HG02981 (cell line): ENCODE measurements around the gene SMAD3.

Experiments
- ATAC-seq: cut with Tn5 transposase; IDR thresholded peaks from one replicate; pipeline ENCODE4 v1.9.1; 2021; ENCODE audit warnings: mild to moderate bottlenecking, moderate library complexity; ENCODE audit not compliant: unreplicated experiment

Gene SMAD3

DNA sequence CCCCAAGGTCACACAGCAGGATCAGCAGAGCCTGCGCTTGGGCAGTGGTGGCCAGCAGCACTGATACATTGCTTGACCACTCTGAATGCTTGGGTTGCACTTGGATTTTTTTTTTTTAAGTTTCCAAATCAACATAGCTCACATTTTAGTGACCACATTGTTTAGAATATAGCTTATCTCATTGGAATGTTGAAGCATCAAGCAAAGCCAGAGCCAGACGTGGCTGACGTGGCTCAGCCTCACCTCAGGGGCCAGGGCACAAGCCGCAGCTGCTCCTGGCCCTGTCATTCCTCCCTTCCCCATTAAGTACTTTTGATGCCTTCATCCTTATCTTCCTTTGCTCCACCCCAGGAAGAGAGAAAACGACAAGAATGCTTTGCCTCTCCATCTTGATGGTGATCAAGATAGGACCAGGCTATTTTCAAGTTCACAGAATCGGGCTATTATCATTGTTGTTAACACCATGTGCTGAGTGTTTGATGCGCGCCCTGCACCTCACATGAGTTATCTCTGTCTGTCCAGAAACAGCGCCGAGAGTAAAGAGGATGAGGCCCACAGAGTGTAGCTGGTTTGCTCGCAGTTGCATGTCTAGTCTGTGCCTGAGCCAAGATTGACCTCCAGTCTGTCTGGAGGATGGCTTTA is 113.3 kb downstream of the SMAD3 start:
- ATAC-seq: no peak

DNA sequence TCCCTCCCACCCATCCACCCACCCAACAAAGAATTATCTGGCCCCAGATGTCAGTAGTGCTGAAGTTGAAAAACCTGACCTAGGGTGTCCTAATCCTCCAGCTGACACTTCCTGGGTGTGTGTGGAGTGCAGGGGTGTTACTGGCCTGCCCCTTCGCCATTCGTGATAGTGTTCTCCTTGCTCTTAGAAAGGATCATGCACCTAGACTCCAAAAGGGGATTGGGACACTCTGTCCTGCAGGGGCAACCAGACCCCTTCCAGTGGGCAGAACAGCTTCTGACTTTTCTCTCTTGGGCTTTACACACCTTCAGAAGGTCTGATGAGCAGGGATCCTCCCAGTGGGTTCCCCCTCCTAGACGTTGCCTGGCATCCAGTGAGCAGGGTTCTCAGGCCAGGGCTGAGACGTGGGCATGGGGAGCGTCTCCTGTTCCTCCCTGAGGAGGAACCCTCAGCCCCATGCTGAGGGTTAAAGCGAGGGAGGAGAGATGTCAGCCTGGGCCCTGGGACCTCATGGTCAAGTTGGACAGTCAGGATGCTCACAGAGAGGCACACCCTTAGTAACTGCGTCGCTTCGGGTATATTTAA is 114.1 kb downstream of the SMAD3 start:
- no peak for ATAC-seq

DNA sequence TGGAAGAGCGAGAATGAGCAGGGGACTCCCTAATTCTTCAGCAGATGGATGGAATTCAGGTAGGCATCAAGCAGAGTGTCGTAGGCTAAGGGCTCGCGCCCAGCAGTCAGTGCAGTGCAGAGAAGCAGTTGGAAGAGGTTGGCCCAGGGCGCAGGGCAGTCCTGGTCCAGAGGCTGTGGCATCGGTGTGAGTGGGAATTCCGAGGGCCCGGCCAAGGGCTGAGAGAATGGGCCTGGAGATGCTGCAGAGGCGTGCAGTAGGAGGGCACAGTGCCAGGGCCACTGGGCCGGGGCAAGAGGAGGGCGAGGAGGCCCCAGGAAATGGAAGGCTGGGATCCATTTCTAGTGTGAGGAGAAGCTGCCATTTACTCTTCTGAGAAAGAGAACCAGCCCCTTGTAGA is 114.6 kb downstream of the SMAD3 start:
- ATAC-seq: no peak

- no peak for ATAC-seq
Measured at GRCh38 chr15:67180514-67181191, 115.3 kb downstream of the SMAD3 start.

DNA sequence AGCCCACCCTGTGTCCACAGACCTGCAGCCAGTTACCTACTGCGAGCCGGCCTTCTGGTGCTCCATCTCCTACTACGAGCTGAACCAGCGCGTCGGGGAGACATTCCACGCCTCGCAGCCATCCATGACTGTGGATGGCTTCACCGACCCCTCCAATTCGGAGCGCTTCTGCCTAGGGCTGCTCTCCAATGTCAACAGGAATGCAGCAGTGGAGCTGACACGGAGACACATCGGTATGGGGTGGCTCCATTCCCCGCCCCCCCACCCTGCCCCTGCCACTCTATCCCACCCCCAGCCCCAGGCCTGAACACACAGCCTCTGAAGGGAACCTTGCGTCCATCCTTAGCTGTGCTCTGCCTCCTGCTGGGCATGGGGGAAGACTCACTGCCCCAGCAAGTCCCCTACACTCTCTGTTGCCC is 115.8 kb downstream of the SMAD3 start:
- ATAC-seq: no peak

DNA sequence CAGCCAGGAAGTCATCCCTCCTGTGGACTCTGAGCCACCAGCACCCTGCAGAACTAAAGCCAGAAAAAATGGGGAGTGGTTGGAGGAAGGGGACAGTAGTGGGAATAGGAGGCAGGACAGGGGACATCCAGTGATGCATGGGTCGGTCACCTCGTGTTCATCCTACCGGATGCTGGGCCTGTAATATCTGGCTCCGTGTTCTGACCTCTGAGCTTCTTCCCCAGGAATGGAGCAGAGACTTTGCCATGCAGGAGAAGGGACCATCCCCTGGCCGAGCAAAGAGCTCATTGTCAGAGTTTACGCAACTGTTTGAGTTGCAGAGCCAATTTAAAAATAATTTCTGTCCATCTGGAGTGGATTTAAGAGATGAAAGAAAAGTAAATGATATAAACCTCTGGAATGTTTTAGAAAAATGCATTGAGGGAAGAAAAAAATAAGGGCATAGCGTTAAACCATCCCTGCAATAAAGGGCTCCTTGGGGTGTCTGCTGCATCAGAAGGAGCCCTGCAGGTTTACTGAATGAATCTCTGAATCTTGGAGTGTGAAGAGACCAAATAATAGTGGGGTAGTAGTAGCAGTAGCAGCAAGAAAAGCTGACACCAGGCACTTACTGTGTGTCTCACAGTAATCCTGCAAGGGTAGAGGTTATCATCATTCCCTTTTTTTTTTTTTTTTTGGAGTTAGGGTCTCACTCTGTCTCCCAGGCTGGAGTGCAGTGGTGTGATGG is 118.2 kb downstream of the SMAD3 start:
- no peak for ATAC-seq

DNA sequence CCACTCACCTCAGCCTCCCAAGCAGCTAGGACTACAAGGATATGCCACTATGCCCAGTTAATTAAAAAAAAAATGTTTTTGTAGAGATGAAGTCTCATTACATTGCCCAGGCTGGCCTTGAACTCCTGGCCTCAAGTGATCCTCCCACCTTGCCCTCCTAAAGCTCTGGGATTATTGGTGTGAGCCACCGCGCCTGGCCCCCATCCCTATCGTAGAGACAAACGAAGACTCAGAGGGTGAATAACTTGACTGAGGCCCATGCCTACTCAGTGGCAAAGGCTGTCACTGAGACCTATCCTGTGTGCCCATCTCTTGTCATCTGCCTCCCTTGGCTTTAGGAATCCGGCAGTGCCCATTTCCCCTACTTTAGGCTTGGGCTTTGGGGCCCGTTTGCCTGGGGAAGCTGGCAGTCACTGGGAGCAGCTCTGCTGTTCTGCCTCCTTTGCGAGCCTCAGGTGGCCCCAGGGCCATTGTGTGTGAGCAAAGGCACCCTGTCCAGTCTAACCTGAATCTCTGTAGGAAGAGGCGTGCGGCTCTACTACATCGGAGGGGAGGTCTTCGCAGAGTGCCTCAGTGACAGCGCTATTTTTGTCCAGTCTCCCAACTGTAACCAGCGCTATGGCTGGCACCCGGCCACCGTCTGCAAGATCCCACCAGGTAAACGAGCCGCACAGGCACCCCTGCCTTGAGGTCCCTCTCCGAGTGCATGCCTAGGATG is 119.0 kb downstream of the SMAD3 start:
- no peak for ATAC-seq

DNA sequence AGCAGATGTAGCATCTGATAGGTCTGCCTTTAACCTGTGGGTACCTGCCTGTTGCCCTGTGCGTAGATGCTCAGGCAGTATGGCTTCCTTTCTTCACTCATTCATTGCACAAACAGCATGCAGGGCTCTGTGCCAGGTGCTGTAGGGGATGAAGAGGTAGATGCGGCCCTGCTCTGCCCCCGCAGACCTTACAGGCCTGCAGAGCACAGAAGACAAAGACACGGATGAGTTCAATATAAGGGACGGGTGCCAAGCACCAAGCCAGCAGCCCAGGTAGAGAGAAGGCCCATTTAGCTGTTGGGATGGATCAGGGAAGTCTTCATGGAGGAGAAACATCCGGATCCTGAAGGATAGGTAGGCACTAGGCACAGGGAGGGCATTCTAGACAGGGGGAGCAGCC is 119.6 kb downstream of the SMAD3 start:
- ATAC-seq: no peak

DNA sequence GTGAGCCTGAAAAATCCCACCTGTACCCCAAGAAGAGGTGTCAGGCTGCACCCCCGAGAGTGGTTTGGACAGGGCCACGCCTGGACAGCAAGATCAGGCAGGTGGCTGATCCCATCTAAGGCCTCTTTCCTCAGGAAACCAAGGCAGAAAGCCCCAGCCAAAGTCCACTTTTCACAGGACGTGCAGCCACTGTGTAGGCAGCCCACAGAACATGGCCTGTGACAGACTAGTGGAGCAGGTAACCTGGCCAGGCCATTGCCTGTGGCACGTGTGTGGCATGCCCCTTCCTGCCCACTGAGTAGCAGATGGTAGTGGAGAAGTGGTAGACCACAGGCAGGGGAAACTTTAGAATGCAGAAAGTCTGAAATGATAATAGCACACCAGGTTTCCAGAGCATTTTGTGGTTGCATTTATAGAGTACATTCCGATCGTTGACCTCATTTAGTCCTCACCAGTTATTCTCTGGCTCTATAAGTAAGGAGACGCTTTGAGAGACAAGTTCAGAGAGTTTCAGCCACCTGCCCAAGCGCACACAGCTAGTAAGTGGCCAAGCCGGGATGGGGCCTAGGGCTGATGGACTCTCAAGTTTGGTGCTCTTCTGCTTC is 120.3 kb downstream of the SMAD3 start:
- ATAC-seq: no peak

- no peak for ATAC-seq
Measured at GRCh38 chr15:67186226-67186649, 120.8 kb downstream of the SMAD3 start.

DNA sequence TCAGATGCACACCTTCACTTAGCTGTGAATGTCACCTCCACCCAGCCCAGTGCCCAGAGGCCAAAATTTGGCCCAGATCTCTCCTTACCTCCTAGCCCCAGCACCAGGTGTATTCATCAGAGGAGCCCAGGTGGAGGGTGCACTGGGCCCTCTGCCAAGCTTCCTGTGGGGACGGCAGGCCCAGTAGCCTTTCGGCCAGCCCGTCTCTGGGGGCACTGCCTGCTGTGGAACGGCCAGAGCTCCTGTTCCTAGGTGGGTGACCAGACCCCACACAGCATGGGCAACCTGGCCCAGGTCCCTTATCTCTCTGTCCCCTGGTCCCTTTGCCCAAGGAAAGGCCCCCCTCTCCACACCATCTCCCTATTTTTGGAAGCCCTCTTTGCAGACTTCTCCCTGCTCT is 121.3 kb downstream of the SMAD3 start:
- ATAC-seq: no peak

GRCh38 chr15:67187351-67187854 is 122.0 kb downstream of the SMAD3 start:
- no peak for ATAC-seq

DNA sequence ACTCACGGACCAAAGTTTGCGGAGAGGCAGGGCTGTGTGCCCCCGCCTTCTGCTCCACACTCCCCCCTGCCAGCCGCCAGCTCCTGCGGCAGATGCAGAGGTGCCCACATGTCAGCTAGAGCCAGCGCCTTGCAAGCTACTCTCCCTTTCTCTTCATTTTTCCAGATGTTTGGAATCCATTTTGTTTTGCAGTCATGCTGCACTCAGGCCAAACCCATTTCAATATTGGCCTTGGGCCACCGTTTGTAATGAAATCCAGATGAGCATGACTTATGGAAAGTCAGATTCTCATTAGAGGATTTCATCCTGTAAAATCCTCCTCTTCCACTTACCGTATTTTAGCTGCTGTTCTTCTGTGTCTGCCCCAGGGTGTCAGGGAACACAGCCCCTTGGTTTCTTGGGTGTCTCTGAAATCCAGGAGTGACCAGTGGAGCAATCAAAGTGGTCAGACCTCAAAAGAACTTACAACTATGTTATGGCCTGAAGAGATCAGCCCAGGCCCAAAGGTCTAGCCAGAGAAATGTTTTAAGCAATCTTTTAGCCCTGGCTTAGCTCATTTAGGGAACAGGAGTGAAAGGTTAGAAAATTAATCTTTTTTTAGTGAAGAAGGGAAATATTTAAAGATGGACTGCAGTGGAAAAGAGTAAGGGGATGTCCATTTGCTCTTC is 123.3 kb downstream of the SMAD3 start:
- ATAC-seq: no peak

DNA sequence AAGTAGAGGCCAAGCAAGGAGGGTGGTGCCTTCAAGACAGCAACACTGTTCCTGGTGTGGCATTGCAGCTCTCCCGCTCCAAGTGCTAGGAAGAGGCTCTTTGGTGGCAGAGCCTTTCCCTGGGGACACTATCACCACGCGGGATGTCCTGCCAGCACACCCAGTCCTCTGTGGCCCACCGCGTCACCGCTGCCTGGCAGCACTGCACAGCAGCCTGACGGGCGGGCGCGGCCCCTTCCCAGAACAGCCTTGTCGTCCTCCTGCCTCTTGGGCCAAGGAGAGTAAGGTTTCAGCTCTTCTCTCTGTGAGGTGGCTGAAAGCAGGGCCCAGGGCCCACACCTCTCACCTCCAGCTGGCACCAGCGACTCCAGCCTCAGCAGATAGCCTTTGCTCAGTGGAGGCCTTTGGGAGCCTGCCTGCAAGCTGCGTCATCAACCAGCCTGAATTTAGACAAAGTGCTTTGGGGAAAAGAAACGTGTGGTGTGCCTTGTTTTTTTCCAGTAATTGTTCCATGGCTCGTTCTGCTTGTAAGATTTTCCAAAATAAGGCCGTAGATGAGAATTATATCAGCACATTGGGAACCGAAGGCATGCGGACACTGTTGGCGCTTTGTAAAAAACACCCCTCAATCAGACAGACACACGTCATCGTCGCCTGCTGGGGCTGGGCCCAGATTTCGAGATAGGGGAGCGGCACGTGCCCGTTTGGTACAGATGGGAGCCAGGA is 124.1 kb downstream of the SMAD3 start:
- no peak for ATAC-seq

DNA sequence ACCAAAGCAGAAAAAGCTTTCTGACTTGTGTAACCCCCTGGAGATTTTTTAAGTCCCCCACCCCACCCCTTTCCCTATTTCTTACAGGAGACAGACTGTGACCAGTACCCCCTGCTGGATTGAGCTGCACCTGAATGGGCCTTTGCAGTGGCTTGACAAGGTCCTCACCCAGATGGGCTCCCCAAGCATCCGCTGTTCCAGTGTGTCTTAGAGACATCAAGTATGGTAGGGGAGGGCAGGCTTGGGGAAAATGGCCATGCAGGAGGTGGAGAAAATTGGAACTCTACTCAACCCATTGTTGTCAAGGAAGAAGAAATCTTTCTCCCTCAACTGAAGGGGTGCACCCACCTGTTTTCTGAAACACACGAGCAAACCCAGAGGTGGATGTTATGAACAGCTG is 124.9 kb downstream of the SMAD3 start:
- ATAC-seq: no peak

DNA sequence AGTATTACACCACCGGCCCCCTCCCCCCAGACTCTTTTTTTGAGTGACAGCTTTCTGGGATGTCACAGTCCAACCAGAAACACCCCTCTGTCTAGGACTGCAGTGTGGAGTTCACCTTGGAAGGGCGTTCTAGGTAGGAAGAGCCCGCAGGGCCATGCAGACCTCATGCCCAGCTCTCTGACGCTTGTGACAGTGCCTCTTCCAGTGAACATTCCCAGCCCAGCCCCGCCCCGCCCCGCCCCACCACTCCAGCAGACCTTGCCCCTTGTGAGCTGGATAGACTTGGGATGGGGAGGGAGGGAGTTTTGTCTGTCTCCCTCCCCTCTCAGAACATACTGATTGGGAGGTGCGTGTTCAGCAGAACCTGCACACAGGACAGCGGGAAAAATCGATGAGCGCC is 125.4 kb downstream of the SMAD3 start:
- no peak for ATAC-seq

GRCh38 chr15:67192185-67192820 is 126.9 kb downstream of the SMAD3 start:
- ATAC-seq: no peak

GRCh38 chr15:67193223-67193990 is 128.0 kb downstream of the SMAD3 start:
- no peak for ATAC-seq
